B cell (primary cell): ENCODE measurements around the gene DCDC2B. TPM values are rescaled to one million over a fixed set of nuclear protein-coding genes. Genes with fewer than 3 reads are reported as not detected.

ENCODE experiments used
- ATAC-seq: fragments of 200-7000 bp; cut with Tn5 transposase; one replicate; pipeline ENCODE4 v1.10.0; 2021; ENCODE audit warnings: low read depth, mild to moderate bottlenecking, moderate number of reproducible peaks, moderate library complexity
- CTCF ChIA-PET: fragments of 350-600 bp; sonication (Branson Sonifier 250); formaldehyde crosslinking; loops from one replicate; lab custom pipeline; 2021; ENCODE audit warnings: antibody characterized with exemption, inconsistent platforms; lab: Charles Lee
- POLR2A ChIA-PET: fragments of 350-600 bp; sonication (Branson Sonifier 250); formaldehyde crosslinking; loops from one replicate; lab custom pipeline; 2021; ENCODE audit warnings: antibody characterized with exemption; lab: Charles Lee
- DNase-seq: peaks from one replicate; pipeline ENCODE4 v3.0.0; 2013
- H2AFZ ChIP-seq: 2 replicates; pipeline ENCODE4 v1.6.1; 2012; ENCODE audit warnings: mild to moderate bottlenecking, low read depth, low read length; ENCODE audit not compliant: insufficient read depth, poor library complexity, severe bottlenecking
- H3K27ac ChIP-seq, 2 donors: 1 replicate in 1 of 2; 2 replicates in 1 of 2; pipeline ENCODE4 v1.5.1; 2012 to 2013; ENCODE audit warnings: low read length in 2 of 2, mild to moderate bottlenecking in 2 of 2, moderate library complexity in 1 of 2
- H3K27me3 ChIP-seq, 4 experiments: fragments of 200-600 bp in 1 of 4; sonication (generic) in 1 of 4; replicated peaks in 1 of 4; 1 replicate in 2 of 4; 2 replicates in 2 of 4; pipeline versions ENCODE4 v1.6.1 to v1.7.0; 2013 to 2016; ENCODE audit warnings: low read length in 3 of 4, mild to moderate bottlenecking in 2 of 4, mixed read lengths in 1 of 4, moderate library complexity in 1 of 4; ENCODE audit not compliant: insufficient read depth in 4 of 4, control insufficient read depth in 3 of 4; ENCODE audit errors: control extremely low read depth in 1 of 4
- H3K36me3 ChIP-seq, 2 experiments: replicated peaks in 1 of 2; 1 replicate in 1 of 2; 2 replicates in 1 of 2; pipeline versions ENCODE4 v1.6.1 to v1.7.1; 2013; ENCODE audit warnings: low read length in 1 of 2; ENCODE audit not compliant: insufficient read depth in 2 of 2, control insufficient read depth in 1 of 2; ENCODE audit errors: control extremely low read depth in 1 of 2, extremely low read depth in 1 of 2
- H3K4me1 ChIP-seq, 2 donors: fragments of 200-600 bp in 1 of 2; sonication (generic) in 1 of 2; 1 replicate in 1 of 2; 2 replicates in 1 of 2; pipeline versions ENCODE4 v1.5.1 to v1.6.1; 2013 to 2017; ENCODE audit warnings: low read length in 2 of 2; ENCODE audit not compliant: control insufficient read depth in 2 of 2, insufficient read depth in 2 of 2
- H3K4me2 ChIP-seq: replicated peaks from 2 replicates; pipeline ENCODE3; 2012; ENCODE audit warnings: mild to moderate bottlenecking, low read depth, low read length; ENCODE audit not compliant: poor library complexity, severe bottlenecking
- H3K4me3 ChIP-seq, 5 experiments: fragments of 200-600 bp in 1 of 5; sonication (generic) in 1 of 5; 1 replicate in 3 of 5; 2 replicates in 2 of 5; pipeline versions ENCODE4 v1.5.1 to v1.7.0; 2011 to 2016; ENCODE audit warnings: low read length in 4 of 5, mild to moderate bottlenecking in 4 of 5, low read depth in 2 of 5, control low read depth in 1 of 5, moderate library complexity in 1 of 5; ENCODE audit not compliant: insufficient read depth in 1 of 5; ENCODE audit errors: control extremely low read depth in 1 of 5, extremely low read depth in 1 of 5
- H3K79me2 ChIP-seq: fragments of 200-600 bp; sonication (generic); one replicate; pipeline ENCODE4 v1.6.0; 2016; ENCODE audit warnings: low read length; ENCODE audit not compliant: control insufficient read depth, insufficient read depth
- H3K9ac ChIP-seq: fragments of 200-600 bp; sonication (generic); 2 replicates; pipeline ENCODE4 v1.6.1; 2017; ENCODE audit warnings: mild to moderate bottlenecking, low read length, moderate library complexity
- H3K9me3 ChIP-seq, 3 donors: one replicate each; pipeline versions ENCODE4 v1.6.1 to v1.7.1; 2013; ENCODE audit warnings: low read length in 2 of 3; ENCODE audit not compliant: control insufficient read depth in 2 of 3, insufficient read depth in 1 of 3; ENCODE audit errors: control extremely low read depth in 1 of 3
- H4K20me1 ChIP-seq: 2 replicates; pipeline ENCODE4 v1.6.0; 2012; ENCODE audit warnings: mild to moderate bottlenecking, low read length; ENCODE audit not compliant: insufficient read depth, control insufficient read depth, poor library complexity, severe bottlenecking
- H3K27ac Mint-ChIP-seq: one replicate; pipeline ENCODE4 v1.8.0; 2021; ENCODE audit warnings: mixed read lengths
- H3K27me3 Mint-ChIP-seq: one replicate; pipeline ENCODE4 v1.8.0; 2021; ENCODE audit warnings: mixed read lengths
- H3K4me1 Mint-ChIP-seq: one replicate; pipeline ENCODE4 v1.8.0; 2021; ENCODE audit warnings: mixed read lengths
- H3K4me3 Mint-ChIP-seq: one replicate; pipeline ENCODE4 v1.8.0; 2021; ENCODE audit warnings: mixed read lengths
- H3K9me3 Mint-ChIP-seq: one replicate; pipeline ENCODE4 v1.8.0; 2022; ENCODE audit warnings: mixed read lengths; ENCODE audit not compliant: insufficient read depth
- CTCF ChIP-seq: fragments of 200-600 bp; IDR thresholded peaks from one replicate; pipeline ENCODE4 v1.8.0; 2022; ENCODE audit warnings: antibody characterized with exemption, mild to moderate bottlenecking
- EZH2 ChIP-seq: IDR thresholded peaks from 2 replicates; pipeline ENCODE4 v1.6.1; 2012; ENCODE audit warnings: borderline replicate concordance, low read depth, mild to moderate bottlenecking, moderate library complexity, low read length; ENCODE audit not compliant: insufficient read depth, poor library complexity, severe bottlenecking
- WGBS: methylation state at CpG from one replicate; pipeline ENCODE4 v1.1.5; 2013; ENCODE audit warnings: missing lambda C conversion rate; ENCODE audit not compliant: insufficient coverage; 5-methylcytosine and 5-hydroxymethylcytosine counted together
- intact Hi-C: fragments of 100-400 bp; cut with micrococcal nuclease; formaldehyde crosslinking; loops from one replicate; pipeline ENCODE4 v1.10.0; 2022
- polyA plus RNA-seq: library from polyadenylated mRNA; depleted of rRNA; stranded (reverse); fragments of >200 nt; gene quantifications from 2 replicates; pipeline ENCODE4 v1.2.3, GENCODE V29; 2012
- total RNA-seq, 2 donors: library from RNA; stranded (reverse); fragments of 120-200 nt in 1 of 2; gene quantifications; 1 replicate in 1 of 2; 2 replicates in 1 of 2; pipeline versions ENCODE4 v1.2.3 to v1.2.4, GENCODE V29; 2013 to 2022

Gene DCDC2B
- total and polyA plus RNA-seq, 2 donors (not counting 1 experiment from before 2014, with no cell fraction given), result not detected

- Histone ChIP-seq H3K4me3 (peak within 1 kb of the TSS; percentile 48 to 85 (median 79)), H3K4me2 (peak within 1 kb of the TSS; percentile 91), H4K20me1 (no peaks in the 10 kb centered on the region), H3K9me3 (no peaks in the 10 kb centered on the region), H3K4me1 (peaks cover 17 to 36% of the 10 kb centered on the region in 2 donors), H2AFZ (peak within 1 kb of the TSS; percentile 90), H3K36me3 (peaks cover 2 to 20% of the 10 kb centered on the region in 2 experiments), H3K9ac (peak within 1 kb of the TSS; percentile 89), H3K79me2 (no peaks in the 10 kb centered on the region), H3K27me3 (no peaks in the 10 kb centered on the region), H3K27ac (peak within 1 kb of the TSS; percentile 78 to 88)
- CTCF ChIA-PET, result interaction anchor here (0.6 to 3.9 kb wide), 10 partner anchors 16 to 214 kb away, joined by 3 to 20 read pairs (median 5); partner anchors contain the start of gene MARCKSL1
- peak within 1 kb of the TSS; percentile 88 for H3K4me3 Mint-ChIP-seq
- TF ChIP-seq CTCF (no peak), EZH2 (no peak)
- ATAC-seq (peak; percentile 58), DNase-seq (peak; percentile 77)
- H3K27ac Mint-ChIP-seq, result peak within 1 kb of the TSS; percentile 86
- intact Hi-C loops, result loop anchor here (1.0 to 10.0 kb wide), 5 partner anchors 21 to 194 kb away; partner anchors contain the start of genes BSDC1, EIF3I, MARCKSL1 and TMEM234
- H3K9me3 Mint-ChIP-seq, result no peaks in the 10 kb centered on the region
- 1% methylated on average over 26 of the region's 34 CpGs for WGBS
- peaks cover 33% of the 10 kb centered on the region for H3K4me1 Mint-ChIP-seq
- POLR2A ChIA-PET, result interaction anchor here (0.6 to 1.7 kb wide), 13 partner anchors 10 to 193 kb away, joined by 3 to 11 read pairs (median 4); partner anchors contain the start of genes HDAC1, KPNA6, MARCKSL1 and TXLNA
- no peaks in the 10 kb centered on the region for H3K27me3 Mint-ChIP-seq
Observed at GRCh38 chr1:32200226-32201010, 8.5 kb upstream of the DCDC2B start, which contains the start of gene CCDC28B. Gene CCDC28B (plus strand): TSS chr1:32200595. CDS start chr1:32201936, 1,341 bp downstream.
